MM.1S (cell line): Measurements from ENCODE around the gene GPER1.

Experiments
- DNase-seq: peaks from one replicate; pipeline ENCODE4 v3.0.0-alpha.2; 2015
- H2AFZ ChIP-seq: fragments of 300-600 bp; sonication (generic); 2 replicates; pipeline ENCODE4 v1.6.0; 2016; ENCODE audit warnings: antibody characterized with exemption, low read length
- H3F3A ChIP-seq: fragments of 300-600 bp; sonication (generic); 2 replicates; pipeline ENCODE4 v1.6.1; 2016; ENCODE audit warnings: mild to moderate bottlenecking, antibody characterized with exemption, low read length, moderate library complexity, mixed read lengths; ENCODE audit not compliant: insufficient read depth
- H3K27ac ChIP-seq: fragments of 300-600 bp; sonication (generic); 2 replicates; pipeline ENCODE4 v1.5.1; 2016; ENCODE audit warnings: mild to moderate bottlenecking, low read length
- H3K27me3 ChIP-seq: fragments of 300-600 bp; sonication (generic); replicated peaks from 2 replicates; pipeline ENCODE4 v1.6.0; 2016; ENCODE audit warnings: low read length; ENCODE audit not compliant: insufficient read depth
- H3K36me3 ChIP-seq: fragments of 300-600 bp; sonication (generic); replicated peaks from 2 replicates; pipeline ENCODE4 v1.6.1; 2016; ENCODE audit warnings: mild to moderate bottlenecking, low read length, mixed read lengths; ENCODE audit not compliant: insufficient read depth
- H3K4me1 ChIP-seq: fragments of 300-600 bp; sonication (generic); 2 replicates; pipeline ENCODE4 v1.6.1; 2016; ENCODE audit warnings: low read length, mixed read lengths
- H3K4me2 ChIP-seq: fragments of 300-600 bp; sonication (generic); 2 replicates; pipeline ENCODE4 v1.6.0; 2016; ENCODE audit warnings: low read depth, low read length
- H3K4me3 ChIP-seq: fragments of 300-600 bp; sonication (generic); 2 replicates; pipeline ENCODE4 v1.5.1; 2016; ENCODE audit warnings: low read length, mixed read lengths
- H3K79me2 ChIP-seq: fragments of 300-600 bp; sonication (generic); 2 replicates; pipeline ENCODE4 v1.6.1; 2016; ENCODE audit warnings: mixed run types, low read length, mixed read lengths
- H3K9ac ChIP-seq: fragments of 300-600 bp; sonication (generic); 2 replicates; pipeline ENCODE4 v1.6.1; 2016; ENCODE audit warnings: low read length, mixed read lengths
- H3K9me2 ChIP-seq: fragments of 300-600 bp; sonication (generic); replicated peaks from 2 replicates; pipeline ENCODE4 v1.6.1; 2016; ENCODE audit warnings: mild to moderate bottlenecking, low read length, mixed read lengths; ENCODE audit not compliant: insufficient read depth
- H3K9me3 ChIP-seq: fragments of 300-600 bp; sonication (generic); replicated peaks from 2 replicates; pipeline ENCODE4 v1.6.1; 2016; ENCODE audit warnings: mild to moderate bottlenecking, low read length, mixed read lengths; ENCODE audit not compliant: insufficient read depth
- H4K20me1 ChIP-seq: fragments of 300-600 bp; sonication (generic); 2 replicates; pipeline ENCODE4 v1.6.1; 2016; ENCODE audit warnings: mild to moderate bottlenecking, low read length, moderate library complexity, mixed read lengths; ENCODE audit not compliant: insufficient read depth
- EZH2 ChIP-seq: fragments of 300-600 bp; sonication (generic); optimal IDR thresholded peaks from 2 replicates; pipeline ENCODE3; 2017; ENCODE audit warnings: low read depth, mild to moderate bottlenecking, antibody characterized with exemption, low read length, mixed read lengths
- EZH2phosphoT487 ChIP-seq: fragments of 300-600 bp; sonication (generic); IDR thresholded peaks from 2 replicates; pipeline ENCODE4 v1.6.1; 2018; ENCODE audit warnings: antibody characterized with exemption, low read length
- TF ChIP-seq, protein P1 (sequence below): fragments of 300-600 bp; sonication (generic); IDR thresholded peaks from 2 replicates; pipeline ENCODE4 v1.5.1; 2016; ENCODE audit warnings: antibody characterized with exemption, low read length, mixed read lengths

GPER1 gene

DNA sequence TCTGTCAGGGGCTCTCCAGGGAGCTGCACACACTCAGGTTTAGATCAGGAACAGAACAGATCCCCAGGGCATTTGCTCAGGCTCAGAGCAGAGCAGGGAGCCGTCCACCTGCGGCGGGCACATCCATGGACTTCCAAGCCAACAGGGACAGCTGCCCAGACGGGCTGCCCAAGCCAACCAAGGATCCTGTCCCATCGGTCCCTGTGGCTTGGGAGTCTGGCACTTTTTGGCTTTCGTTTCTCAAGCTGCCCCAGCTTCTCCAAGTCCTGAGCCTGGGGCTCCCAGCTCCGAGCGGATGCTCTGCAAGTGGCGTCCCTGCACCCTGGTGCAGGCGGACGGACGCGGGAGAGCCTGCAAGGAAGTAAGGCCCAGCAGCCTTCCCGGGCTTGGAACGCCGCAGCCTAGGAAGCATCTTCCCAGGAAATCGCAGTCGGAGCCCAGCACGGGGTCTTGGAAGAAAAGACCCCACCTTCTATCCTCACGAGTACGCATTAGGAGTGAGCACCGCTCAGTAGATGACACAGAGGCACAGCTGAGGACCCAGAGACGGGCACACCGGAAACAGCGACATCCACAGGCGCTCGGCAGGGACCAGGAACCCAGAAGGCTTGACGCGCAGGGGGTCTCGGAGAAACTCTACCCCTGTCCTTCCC lies 37.5 kb upstream of the GPER1 start:
- Histone ChIP-seq H2AFZ (no peak overlapping the region), H3K4me2 (no peak overlapping the region), H4K20me1 (no peaks in the 10 kb centered on the region), H3F3A (0 out of 2 replicates have a peak, but pooled peaks cover 5% of the 10 kb centered on the region), H3K9me3 (no peaks in the 10 kb centered on the region), H3K27ac (no peak overlapping the region), H3K4me3 (no peak overlapping the region), H3K9me2 (no peaks in the 10 kb centered on the region), H3K4me1 (0 out of 2 replicates have a peak, but pooled peaks cover 3% of the 10 kb centered on the region), H3K9ac (no peak overlapping the region), H3K36me3 (no peaks in the 10 kb centered on the region), H3K27me3 (no peaks in the 10 kb centered on the region), H3K79me2 (no peaks in the 10 kb centered on the region)
- TF ChIP-seq, protein P1, sequence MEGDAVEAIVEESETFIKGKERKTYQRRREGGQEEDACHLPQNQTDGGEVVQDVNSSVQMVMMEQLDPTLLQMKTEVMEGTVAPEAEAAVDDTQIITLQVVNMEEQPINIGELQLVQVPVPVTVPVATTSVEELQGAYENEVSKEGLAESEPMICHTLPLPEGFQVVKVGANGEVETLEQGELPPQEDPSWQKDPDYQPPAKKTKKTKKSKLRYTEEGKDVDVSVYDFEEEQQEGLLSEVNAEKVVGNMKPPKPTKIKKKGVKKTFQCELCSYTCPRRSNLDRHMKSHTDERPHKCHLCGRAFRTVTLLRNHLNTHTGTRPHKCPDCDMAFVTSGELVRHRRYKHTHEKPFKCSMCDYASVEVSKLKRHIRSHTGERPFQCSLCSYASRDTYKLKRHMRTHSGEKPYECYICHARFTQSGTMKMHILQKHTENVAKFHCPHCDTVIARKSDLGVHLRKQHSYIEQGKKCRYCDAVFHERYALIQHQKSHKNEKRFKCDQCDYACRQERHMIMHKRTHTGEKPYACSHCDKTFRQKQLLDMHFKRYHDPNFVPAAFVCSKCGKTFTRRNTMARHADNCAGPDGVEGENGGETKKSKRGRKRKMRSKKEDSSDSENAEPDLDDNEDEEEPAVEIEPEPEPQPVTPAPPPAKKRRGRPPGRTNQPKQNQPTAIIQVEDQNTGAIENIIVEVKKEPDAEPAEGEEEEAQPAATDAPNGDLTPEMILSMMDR: no peak
- no peak for TF ChIP-seq EZH2phosphoT487
- TF ChIP-seq EZH2: no peak
- DNase-seq: no peak

DNA sequence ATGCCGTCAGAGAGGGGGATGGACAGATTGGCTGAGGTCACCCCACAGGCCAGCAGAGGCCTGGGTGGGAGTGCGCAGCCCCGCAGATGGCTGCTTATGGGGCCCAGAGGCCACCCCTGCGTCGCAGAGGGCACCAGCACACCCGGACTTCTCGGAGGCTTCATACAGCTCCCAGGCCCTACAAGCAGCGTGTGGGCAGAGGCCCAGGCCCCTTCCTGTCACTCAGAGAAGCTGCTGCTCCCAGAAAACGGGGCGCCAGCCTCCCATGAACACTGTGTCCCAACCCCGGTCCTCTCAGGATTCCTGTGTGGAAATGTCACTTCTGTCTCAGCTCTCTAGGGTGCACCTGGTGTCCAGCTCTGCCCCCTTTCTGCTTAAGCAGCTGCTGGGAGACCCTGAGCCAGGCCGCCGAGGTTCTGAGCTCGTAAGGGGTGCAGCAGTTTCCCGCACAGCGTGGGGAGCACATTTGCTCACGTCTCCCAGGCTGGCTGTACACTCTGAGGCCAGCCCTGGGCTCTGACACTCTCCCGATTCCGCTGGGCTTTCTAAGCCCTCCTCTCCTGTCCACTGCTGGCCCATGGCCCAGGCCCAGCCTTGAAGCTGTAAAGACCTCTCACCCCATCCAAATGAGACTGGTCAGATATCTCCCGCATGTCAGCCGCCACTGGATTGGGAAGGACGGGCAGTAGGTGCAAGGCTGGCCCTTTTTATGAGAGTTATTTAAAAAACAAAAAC lies 36.8 kb upstream of the GPER1 start:
- Histone ChIP-seq H3K9me3 (no peaks in the 10 kb centered on the region), H3K9ac (no peak overlapping the region), H3K4me1 (no peaks in the 10 kb centered on the region), H3K27me3 (no peaks in the 10 kb centered on the region), H3K4me2 (no peak overlapping the region), H4K20me1 (no peaks in the 10 kb centered on the region), H3F3A (0 out of 2 replicates have a peak, but pooled peaks cover 5% of the 10 kb centered on the region), H2AFZ (no peak overlapping the region), H3K36me3 (no peaks in the 10 kb centered on the region), H3K9me2 (no peaks in the 10 kb centered on the region), H3K4me3 (no peak overlapping the region), H3K79me2 (no peaks in the 10 kb centered on the region), H3K27ac (no peak overlapping the region)
- TF ChIP-seq EZH2 (no peak), EZH2phosphoT487 (no peak)
- TF ChIP-seq, protein P1: no peak
- no peak for DNase-seq

DNA sequence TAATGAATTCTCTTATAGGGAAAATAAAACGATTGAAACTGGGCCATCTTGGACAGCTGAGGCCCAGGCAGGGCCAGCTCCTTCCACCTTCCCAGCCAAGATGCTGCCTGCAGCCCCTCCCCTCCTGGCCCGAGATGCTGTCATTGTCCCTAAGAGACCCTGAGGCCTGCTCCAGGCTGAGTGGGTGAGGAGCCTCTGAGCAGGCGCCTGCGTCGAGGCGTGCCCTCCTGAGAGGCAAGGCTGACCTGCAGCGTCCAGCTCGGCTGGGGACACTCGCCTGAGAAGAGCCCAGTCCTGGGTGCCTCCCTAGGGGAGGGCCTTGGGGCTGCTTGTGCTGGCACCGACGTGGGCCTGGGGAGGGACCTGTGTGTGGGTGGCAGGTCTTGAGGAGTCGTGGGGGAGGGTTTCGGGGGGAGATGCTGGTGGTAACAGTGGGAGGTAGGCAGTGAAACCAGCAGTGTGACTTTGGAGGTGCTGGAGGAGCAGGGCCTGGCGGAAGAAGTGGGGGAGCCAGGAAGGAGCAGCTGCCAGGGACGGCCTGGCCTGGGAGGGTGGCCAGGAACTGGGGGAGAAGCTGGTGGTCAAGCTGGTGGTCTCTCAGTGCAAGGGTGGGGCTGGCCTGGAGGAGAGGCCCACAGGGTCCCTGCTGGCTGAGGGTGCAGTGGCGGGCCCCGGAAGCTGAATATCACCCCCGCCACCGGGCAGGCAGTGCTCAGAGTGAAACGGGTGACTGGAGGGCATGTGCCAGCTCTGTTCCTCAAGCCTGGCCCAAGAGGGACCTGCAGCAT lies 35.7 kb upstream of the GPER1 start:
- H2AFZ ChIP-seq: no peak overlapping the region
- no peaks in the 10 kb centered on the region for H3K9me3 ChIP-seq
- no peak for DNase-seq
- H3K27ac ChIP-seq: no peak overlapping the region
- no peaks in the 10 kb centered on the region for H3K4me1 ChIP-seq
- no peaks in the 10 kb centered on the region for H4K20me1 ChIP-seq
- H3K9me2 ChIP-seq: no peaks in the 10 kb centered on the region
- no peaks in the 10 kb centered on the region for H3K27me3 ChIP-seq
- H3K4me3 ChIP-seq: no peak overlapping the region
- H3K79me2 ChIP-seq: no peaks in the 10 kb centered on the region
- no peak overlapping the region for H3K4me2 ChIP-seq
- TF ChIP-seq EZH2phosphoT487 (no peak), EZH2 (no peak)
- TF ChIP-seq, protein P1: no peak
- H3F3A ChIP-seq: 0 out of 2 replicates have a peak, but pooled peaks cover 5% of the 10 kb centered on the region
- no peaks in the 10 kb centered on the region for H3K36me3 ChIP-seq
- no peak overlapping the region for H3K9ac ChIP-seq
